Fibroblast of mammary gland (primary cell): ENCODE results near the gene TBXA2R.

Experiments
- DNase-seq: peaks from one replicate; pipeline ENCODE4 v3.0.0-alpha.2; 2010; ENCODE audit warnings: low read depth
- H3K4me3 ChIP-seq: 2 replicates; pipeline ENCODE4 v1.5.1; 2011; ENCODE audit warnings: low read depth, mild to moderate bottlenecking, low read length, moderate library complexity; ENCODE audit not compliant: control insufficient read depth
- CTCF ChIP-seq: conservative IDR thresholded peaks from 2 replicates; pipeline ENCODE4 v1.5.1; 2011; ENCODE audit warnings: low read depth, low read length, inconsistent platforms; ENCODE audit not compliant: control insufficient read depth, insufficient read depth

The TBXA2R gene

GRCh38 chr19:3623716-3624115 lies 17.0 kb upstream of the TBXA2R start:
- no peak for DNase-seq
- H3K4me3 ChIP-seq, result no peak overlapping the region
- TF ChIP-seq CTCF, result no peak

GRCh38 chr19:3622224-3622623 lies 15.5 kb upstream of the TBXA2R start:
- no peak overlapping the region for H3K4me3 ChIP-seq
- no peak for TF ChIP-seq CTCF
- DNase-seq, result no peak

- DNase-seq, result no peak
- no peak for TF ChIP-seq CTCF
- no peak overlapping the region for H3K4me3 ChIP-seq
These were observed 15.0 kb upstream of the TBXA2R start for GRCh38 chr19:3621689-3622088.

GRCh38 chr19:3620817-3621547 lies 14.3 kb upstream of the TBXA2R start:
- no peak for DNase-seq
- no peak overlapping the region for H3K4me3 ChIP-seq
- TF ChIP-seq CTCF, result no peak

- no peak for TF ChIP-seq CTCF
- DNase-seq, result no peak
- H3K4me3 ChIP-seq, result no peak overlapping the region
These were observed 13.6 kb upstream of the TBXA2R start for GRCh38 chr19:3620145-3620816.

- no peak for TF ChIP-seq CTCF
- H3K4me3 ChIP-seq, result no peak overlapping the region
- DNase-seq, result no peak
These were observed 12.9 kb upstream of the TBXA2R start for GRCh38 chr19:3619631-3620012.
